HUES64 (cell line): ENCODE data around the gene DPEP2NB. TPM values are rescaled to one million over a fixed set of nuclear protein-coding genes. Genes with fewer than 3 reads are reported as not detected.

Source experiments
- H3K27ac ChIP-seq: 2 replicates; pipeline ENCODE4 v1.7.0; 2013; ENCODE audit warnings: low read depth, low read length, inconsistent platforms
- H3K27me3 ChIP-seq: 2 replicates; pipeline ENCODE4 v1.6.1; 2013; ENCODE audit warnings: mild to moderate bottlenecking, low read length; ENCODE audit not compliant: insufficient read depth
- H3K36me3 ChIP-seq: 2 replicates; pipeline ENCODE4 v1.6.1; 2013; ENCODE audit warnings: mild to moderate bottlenecking, low read length; ENCODE audit not compliant: insufficient read depth
- H3K4me1 ChIP-seq: 2 replicates; pipeline ENCODE4 v1.6.1; 2013; ENCODE audit warnings: mild to moderate bottlenecking, low read length, moderate library complexity; ENCODE audit not compliant: insufficient read depth
- H3K4me3 ChIP-seq: 2 replicates; pipeline ENCODE4 v1.5.1; 2013; ENCODE audit warnings: mild to moderate bottlenecking, low read length, moderate library complexity
- H3K9ac ChIP-seq: 2 replicates; pipeline ENCODE4 v1.6.1; 2013; ENCODE audit warnings: mild to moderate bottlenecking, low read depth, low read length
- H3K9me3 ChIP-seq: 2 replicates; pipeline ENCODE4 v1.6.1; 2013; ENCODE audit warnings: low read depth, low read length; ENCODE audit not compliant: insufficient read depth
- WGBS: fragments of 150-250, 120-280 bp; methylation state at CpG from one replicate; pipeline ENCODE4 v1.1.7; 2013; ENCODE audit warnings: missing lambda C conversion rate; 5-methylcytosine and 5-hydroxymethylcytosine counted together
- polyA plus RNA-seq, 2 experiments: library from polyadenylated mRNA; stranded (reverse); fragments of 50-300 nt; gene quantifications; one replicate each; pipeline ENCODE4 v1.2.3, GENCODE V29; 2013

Gene DPEP2NB
- not detected for polyA plus RNA-seq (2013, experiment 1 of 2)
- not detected for polyA plus RNA-seq (2013, experiment 2 of 2)

GRCh38 chr16:68015681-68016080, at the start of gene DPEP2NB:
Gene DPEP2NB (minus strand): TSS chr16:68015911. CDS start chr16:68015770, 141 bp downstream.
- Histone ChIP-seq H3K27me3 (no peaks in the 10 kb centered on the region), H3K27ac (no peak within 1 kb of the TSS), H3K4me3 (no peak within 1 kb of the TSS), H3K9ac (no peak within 1 kb of the TSS), H3K9me3 (no peaks in the 10 kb centered on the region), H3K36me3 (no peaks in the 10 kb centered on the region), H3K4me1 (no peaks in the 10 kb centered on the region)
- 88% methylated on average over 5 of the region's 5 CpGs for WGBS

- Histone ChIP-seq H3K27ac (no peak overlapping the region), H3K4me3 (no peak overlapping the region), H3K27me3 (no peaks in the 10 kb centered on the region), H3K9me3 (no peaks in the 10 kb centered on the region), H3K4me1 (no peaks in the 10 kb centered on the region), H3K9ac (no peak overlapping the region), H3K36me3 (peaks cover 36% of the 10 kb centered on the region)
- WGBS: 12% methylated on average over 1 of the region's 2 CpGs
Measured at GRCh38 chr16:68064791-68065365, 49.2 kb upstream of the DPEP2NB start.

- Histone ChIP-seq H3K9ac (no peak overlapping the region), H3K4me1 (no peaks in the 10 kb centered on the region), H3K36me3 (peaks cover 33% of the 10 kb centered on the region), H3K27ac (no peak overlapping the region), H3K9me3 (no peaks in the 10 kb centered on the region), H3K4me3 (no peak overlapping the region), H3K27me3 (no peaks in the 10 kb centered on the region)
- WGBS: 98% methylated on average over 4 of the region's 4 CpGs
Measured at GRCh38 chr16:68062910-68063393, 47.2 kb upstream of the DPEP2NB start.

- H3K9me3 ChIP-seq: no peaks in the 10 kb centered on the region
- WGBS: 87% methylated on average over 3 of the region's 3 CpGs
- H3K27me3 ChIP-seq: no peaks in the 10 kb centered on the region
- H3K36me3 ChIP-seq: peaks cover 31% of the 10 kb centered on the region
- H3K4me3 ChIP-seq: no peak overlapping the region
- no peaks in the 10 kb centered on the region for H3K4me1 ChIP-seq
- no peak overlapping the region for H3K27ac ChIP-seq
- no peak overlapping the region for H3K9ac ChIP-seq
Measured at GRCh38 chr16:68061396-68061795, 45.7 kb upstream of the DPEP2NB start.

GRCh38 chr16:68059804-68060203, 44.1 kb upstream of the DPEP2NB start:
- Histone ChIP-seq H3K9ac (no peak overlapping the region), H3K4me1 (no peaks in the 10 kb centered on the region), H3K36me3 (peaks cover 32% of the 10 kb centered on the region)

GRCh38 chr16:68055395-68055794, 39.7 kb upstream of the DPEP2NB start:
- Histone ChIP-seq H3K36me3 (peaks cover 53% of the 10 kb centered on the region), H3K4me1 (no peaks in the 10 kb centered on the region), H3K4me3 (no peak overlapping the region), H3K27ac (no peak overlapping the region), H3K27me3 (no peaks in the 10 kb centered on the region), H3K9me3 (no peaks in the 10 kb centered on the region), H3K9ac (no peak overlapping the region)
- 95% methylated on average over 3 of the region's 3 CpGs for WGBS

More at GRCh38 chr16:68059804-68060203, 44.1 kb upstream of the DPEP2NB start:
- Histone ChIP-seq H3K27ac (no peak overlapping the region), H3K27me3 (no peaks in the 10 kb centered on the region), H3K4me3 (no peak overlapping the region), H3K9me3 (no peaks in the 10 kb centered on the region)

- no peak overlapping the region for H3K9ac ChIP-seq
- H3K27me3 ChIP-seq: no peaks in the 10 kb centered on the region
- WGBS: 96% methylated on average over 2 of the region's 2 CpGs
- no peak overlapping the region for H3K27ac ChIP-seq
- H3K4me1 ChIP-seq: no peaks in the 10 kb centered on the region
- no peak overlapping the region for H3K4me3 ChIP-seq
- H3K36me3 ChIP-seq: peaks cover 41% of the 10 kb centered on the region
- H3K9me3 ChIP-seq: no peaks in the 10 kb centered on the region
Measured at GRCh38 chr16:68049449-68049848, 33.7 kb upstream of the DPEP2NB start.

- 94% methylated on average over 2 of the region's 2 CpGs for WGBS
- H3K4me3 ChIP-seq: no peak overlapping the region
- no peak overlapping the region for H3K27ac ChIP-seq
- peaks cover 33% of the 10 kb centered on the region for H3K36me3 ChIP-seq
- H3K9ac ChIP-seq: no peak overlapping the region
- no peaks in the 10 kb centered on the region for H3K27me3 ChIP-seq
- H3K4me1 ChIP-seq: no peaks in the 10 kb centered on the region
- H3K9me3 ChIP-seq: no peaks in the 10 kb centered on the region
Measured at GRCh38 chr16:68047987-68048386, 32.3 kb upstream of the DPEP2NB start.

GRCh38 chr16:68046106-68046505, 30.4 kb upstream of the DPEP2NB start:
- Histone ChIP-seq H3K9ac (no peak overlapping the region), H3K4me1 (no peaks in the 10 kb centered on the region), H3K36me3 (peaks cover 32% of the 10 kb centered on the region), H3K27me3 (no peaks in the 10 kb centered on the region), H3K9me3 (no peaks in the 10 kb centered on the region), H3K27ac (no peak overlapping the region), H3K4me3 (no peak overlapping the region)
- 98% methylated on average over 7 of the region's 7 CpGs for WGBS

GRCh38 chr16:68041783-68042182, 26.1 kb upstream of the DPEP2NB start:
- Histone ChIP-seq H3K27me3 (no peaks in the 10 kb centered on the region), H3K4me1 (no peaks in the 10 kb centered on the region), H3K9me3 (no peaks in the 10 kb centered on the region), H3K9ac (no peak overlapping the region), H3K27ac (no peak overlapping the region), H3K36me3 (peaks cover 31% of the 10 kb centered on the region), H3K4me3 (no peak overlapping the region)
- 100% methylated on average over 1 of the region's 2 CpGs for WGBS

- WGBS: 73% methylated on average over 13 of the region's 14 CpGs
- no peaks in the 10 kb centered on the region for H3K4me1 ChIP-seq
- H3K9ac ChIP-seq: no peak overlapping the region
- no peaks in the 10 kb centered on the region for H3K9me3 ChIP-seq
- peaks cover 31% of the 10 kb centered on the region for H3K36me3 ChIP-seq
- H3K4me3 ChIP-seq: no peak overlapping the region
- no peak overlapping the region for H3K27ac ChIP-seq
- H3K27me3 ChIP-seq: no peaks in the 10 kb centered on the region
Measured at GRCh38 chr16:68040506-68041288, 25.0 kb upstream of the DPEP2NB start.
